Neural cell (in vitro differentiated cells): ENCODE measurements around the gene TPRA1. TPM values are rescaled to one million over a fixed set of nuclear protein-coding genes. Genes with fewer than 3 reads are reported as not detected.

Experiments
- H2AFZ ChIP-seq: fragments of 200-600, 300-800 bp; sonication (generic), shearing (Covaris generic); 2 replicates; pipeline ENCODE4 v1.6.0; 2014; ENCODE audit warnings: low read depth, mild to moderate bottlenecking, antibody characterized with exemption, low read length, moderate library complexity
- H3F3A ChIP-seq: fragments of 200-600 bp; shearing (Covaris generic); 2 replicates; pipeline ENCODE4 v1.6.1; 2016; ENCODE audit warnings: mild to moderate bottlenecking, moderate library complexity, mixed read lengths, antibody characterized with exemption, low read length; ENCODE audit not compliant: insufficient read depth, poor library complexity, severe bottlenecking
- H3K27ac ChIP-seq: fragments of 200-600, 300-800 bp; sonication (generic), shearing (Covaris generic); 2 replicates; pipeline ENCODE4 v1.5.1; 2014; ENCODE audit warnings: mild to moderate bottlenecking, low read length, moderate library complexity
- H3K27me3 ChIP-seq: fragments of 300-800, 200-600 bp; sonication (generic), shearing (Covaris generic); 2 replicates; pipeline ENCODE4 v1.6.0; 2014; ENCODE audit warnings: mild to moderate bottlenecking, low read depth, low read length, moderate library complexity; ENCODE audit not compliant: insufficient read depth
- H3K36me3 ChIP-seq: fragments of 300-800, 200-600 bp; sonication (generic), shearing (Covaris generic); 2 replicates; pipeline ENCODE4 v1.5.1; 2014; ENCODE audit warnings: mild to moderate bottlenecking, antibody characterized with exemption, low read length, moderate library complexity; ENCODE audit not compliant: insufficient read depth
- H3K4me2 ChIP-seq: fragments of 300-800, 200-600 bp; sonication (generic), shearing (Covaris generic); 2 replicates; pipeline ENCODE4 v1.6.0; 2014; ENCODE audit warnings: mild to moderate bottlenecking, low read length
- H3K4me3 ChIP-seq: fragments of 300-800, 200-600 bp; sonication (generic), shearing (Covaris generic); 2 replicates; pipeline ENCODE4 v1.5.1; 2014; ENCODE audit warnings: mild to moderate bottlenecking, low read length, moderate library complexity
- H3K79me2 ChIP-seq: fragments of 200-600 bp; shearing (Covaris generic); replicated peaks from 2 replicates; pipeline ENCODE4 v1.6.0; 2014; ENCODE audit warnings: mild to moderate bottlenecking, low read length, moderate library complexity; ENCODE audit not compliant: insufficient read depth
- H3K9ac ChIP-seq: fragments of 300-800, 200-600 bp; sonication (generic), shearing (Covaris generic); 2 replicates; pipeline ENCODE4 v1.6.1; 2016; ENCODE audit warnings: mild to moderate bottlenecking, low read length, mixed read lengths
- H3K9me2 ChIP-seq: fragments of 200-600 bp; shearing (Covaris generic); 2 replicates; pipeline ENCODE4 v1.6.1; 2016; ENCODE audit warnings: mild to moderate bottlenecking, low read length, mixed read lengths; ENCODE audit not compliant: insufficient read depth
- H3K9me3 ChIP-seq: fragments of 200-600, 300-800 bp; sonication (generic), shearing (Covaris generic); 2 replicates; pipeline ENCODE4 v1.6.1; 2016; ENCODE audit warnings: mild to moderate bottlenecking, mixed run types, low read length, moderate library complexity, mixed read lengths
- H4K20me1 ChIP-seq: fragments of 200-600 bp; shearing (Covaris generic); 2 replicates; pipeline ENCODE4 v1.6.1; 2016; ENCODE audit warnings: mild to moderate bottlenecking, mixed run types; ENCODE audit not compliant: insufficient read depth
- CTCF ChIP-seq: fragments of 450-650 bp; IDR thresholded peaks from 2 replicates; pipeline ENCODE4 v1.5.1; 2014; ENCODE audit warnings: antibody characterized with exemption, mild to moderate bottlenecking, moderate library complexity; ENCODE audit not compliant: poor library complexity, severe bottlenecking
- EP300 ChIP-seq: fragments of 450-650 bp; conservative IDR thresholded peaks from 2 replicates; pipeline ENCODE4 v1.6.1; 2014; ENCODE audit warnings: antibody characterized with exemption, mild to moderate bottlenecking, moderate library complexity; ENCODE audit not compliant: poor library complexity, severe bottlenecking
- EZH2 ChIP-seq: fragments of 200-600, 300-800 bp; shearing (Covaris generic), sonication (generic); IDR thresholded peaks from 2 replicates; pipeline ENCODE4 v1.6.1; 2014; ENCODE audit warnings: antibody characterized with exemption, low read length, borderline replicate concordance, mild to moderate bottlenecking; ENCODE audit not compliant: insufficient read depth, poor library complexity, severe bottlenecking
- MXI1 ChIP-seq: fragments of 450-650 bp; conservative IDR thresholded peaks from 2 replicates; pipeline ENCODE4 v1.6.1; 2014; ENCODE audit warnings: antibody characterized with exemption, mild to moderate bottlenecking; ENCODE audit not compliant: poor library complexity, severe bottlenecking
- POLR2AphosphoS5 ChIP-seq: IDR thresholded peaks from 2 replicates; pipeline ENCODE4 v1.6.1; 2012
- RAD21 ChIP-seq: fragments of 450-650 bp; conservative IDR thresholded peaks from 2 replicates; pipeline ENCODE4 v1.6.1; 2014; ENCODE audit warnings: antibody characterized with exemption, mild to moderate bottlenecking, moderate library complexity
- REST ChIP-seq: IDR thresholded peaks from 2 replicates; pipeline ENCODE4 v1.6.1; 2012; ENCODE audit warnings: borderline replicate concordance
- SMC3 ChIP-seq: fragments of 450-650 bp; conservative IDR thresholded peaks from 2 replicates; pipeline ENCODE4 v1.6.1; 2014; ENCODE audit warnings: antibody characterized with exemption, mild to moderate bottlenecking, moderate library complexity; ENCODE audit not compliant: poor library complexity
- TAF1 ChIP-seq: IDR thresholded peaks from 2 replicates; pipeline ENCODE4 v1.6.1; 2012; ENCODE audit warnings: low read depth
- polyA plus RNA-seq: library from polyadenylated mRNA; depleted of rRNA; stranded (reverse); fragments of >200 nt; gene quantifications from 2 replicates; pipeline ENCODE4 v1.2.3, GENCODE V29; 2014

Gene TPRA1
- polyA plus RNA-seq, 1 donor from 2014 or later: 26.5 TPM

GRCh38 chr3:127580327-127581060 lies 10.0 kb downstream of the TPRA1 start:
- TF ChIP-seq CTCF (no peak), TAF1 (no peak), POLR2AphosphoS5 (no peak), EZH2 (no peak), SMC3 (no peak), MXI1 (no peak), RAD21 (no peak), REST (no peak), EP300 (no peak)
- Histone ChIP-seq H3K9me2 (no peaks in the 10 kb centered on the region), H3K27ac (no peak overlapping the region), H3K4me2 (no peak overlapping the region), H4K20me1 (no peaks in the 10 kb centered on the region), H3K4me3 (no peak overlapping the region), H3F3A (no peaks in the 10 kb centered on the region), H3K79me2 (no peaks in the 10 kb centered on the region), H2AFZ (no peak overlapping the region), H3K27me3 (no peaks in the 10 kb centered on the region), H3K9ac (no peak overlapping the region), H3K9me3 (no peaks in the 10 kb centered on the region), H3K36me3 (peaks cover 9% of the 10 kb centered on the region)

- H3K79me2 ChIP-seq: no peaks in the 10 kb centered on the region
- no peak overlapping the region for H3K4me2 ChIP-seq
- H3F3A ChIP-seq: no peaks in the 10 kb centered on the region
- H3K9me2 ChIP-seq: no peaks in the 10 kb centered on the region
- H3K27me3 ChIP-seq: no peaks in the 10 kb centered on the region
- TF ChIP-seq CTCF (no peak), TAF1 (no peak), REST (no peak), SMC3 (no peak), RAD21 (no peak), POLR2AphosphoS5 (no peak), MXI1 (no peak), EP300 (no peak), EZH2 (no peak)
- no peak overlapping the region for H2AFZ ChIP-seq
- H3K9me3 ChIP-seq: no peaks in the 10 kb centered on the region
- no peak overlapping the region for H3K9ac ChIP-seq
- H3K4me3 ChIP-seq: no peak overlapping the region
- no peaks in the 10 kb centered on the region for H4K20me1 ChIP-seq
- no peak overlapping the region for H3K27ac ChIP-seq
- peaks cover 9% of the 10 kb centered on the region for H3K36me3 ChIP-seq
Measured at GRCh38 chr3:127578802-127579201, 11.7 kb downstream of the TPRA1 start.
